Measurements from ENCODE around the gene VPS11. TPM values are rescaled to one million over a fixed set of nuclear protein-coding genes. Genes with fewer than 3 reads are reported as not detected.

Gene VPS11
- total RNA-seq, 2 experiments from 2014 or later, result 76.4 to 84.3 TPM

GRCh38 chr11:119108146-119108856, 40.7 kb downstream of the VPS11 start:
- Histone ChIP-seq H3K4me3 (ENCODE audit: low read length) (peak overlapping the region; percentile 92), H3K27me3 (ENCODE audit: control insufficient read depth in 1 of 2, insufficient read depth in 2 of 2, low read length in 2 of 2) (no peaks in the 10 kb centered on the region), H3K27ac (ENCODE audit: low read depth in 1 of 2, low read length in 2 of 2) (peak overlapping the region; percentile 43 to 72), H3K9me3 (ENCODE audit: control insufficient read depth in 1 of 2, insufficient read depth in 1 of 2, low read length in 2 of 2) (no peaks in the 10 kb centered on the region), H3K36me3 (ENCODE audit: insufficient read depth, low read length) (peaks cover 34% of the 10 kb centered on the region), H3K4me1 (ENCODE audit: insufficient read depth, low read length) (peaks cover 39% of the 10 kb centered on the region)
- H3K9me3 Mint-ChIP-seq, result no peaks in the 10 kb centered on the region
- H3K27ac Mint-ChIP-seq, result peak overlapping the region; percentile 82
- intact Hi-C loops (cut with DNase I, micrococcal nuclease), result loop anchor here (2.0 to 10.0 kb wide), 3 partner anchors 14 to 534 kb away; partner anchors contain the start of gene ARCN1 (in 1 of the 2)
- ChIA-PET POLR2A (interaction anchor here (1.0 to 3.7 kb wide), 9 partner anchors 7 to 169 kb away, joined by 3 to 38 read pairs (median 19); partner anchors contain the start of genes HINFP, RPS25, TRAPPC4 and VPS11), CTCF (interaction anchor here (0.6 to 1.0 kb wide), 2 partner anchors 75 to 230 kb away, joined by 3 read pairs; no protein-coding TSS in a partner anchor)
- peak; percentile 51 for ATAC-seq (ENCODE audit: poor library complexity)
- peaks cover 45% of the 10 kb centered on the region for H3K36me3 Mint-ChIP-seq (ENCODE audit: low read depth)
- DNase-seq, result peak in 8 of 14 experiments; percentile 16 to 64 (median 44)
- no peaks in the 10 kb centered on the region for H3K27me3 Mint-ChIP-seq
- H3K4me1 Mint-ChIP-seq (ENCODE audit: low read depth), result peaks cover 50% of the 10 kb centered on the region
- no peak for TF ChIP-seq CTCF (IDR thresholded peaks at IDR 0.05)
- H3K4me3 Mint-ChIP-seq, result peak overlapping the region; percentile 81

DNA sequence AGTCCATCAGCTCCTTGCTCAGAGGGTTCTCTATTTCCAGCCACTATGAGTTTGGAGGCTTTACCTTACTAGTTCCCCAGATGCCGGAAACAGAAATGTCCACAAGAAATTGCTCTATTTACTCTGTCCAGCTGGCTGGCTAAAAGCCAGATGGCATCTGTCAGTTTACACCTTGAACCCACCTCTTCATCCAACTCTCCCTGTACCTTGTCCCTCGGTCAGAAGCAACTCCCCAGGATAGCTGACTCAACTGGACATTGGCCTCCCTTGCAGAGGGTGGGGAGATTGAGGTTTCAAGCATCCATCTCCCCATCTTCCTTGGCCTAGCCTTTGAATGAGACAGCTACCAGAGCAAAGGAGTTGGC, 41.2 kb downstream of the VPS11 start:
- intact Hi-C loops (cut with DNase I, micrococcal nuclease), result loop anchor here (2.0 to 10.0 kb wide), 3 partner anchors 14 to 534 kb away; partner anchors contain the start of gene ARCN1 (in 1 of the 2)
- H3K9me3 Mint-ChIP-seq, result no peaks in the 10 kb centered on the region
- peaks cover 47% of the 10 kb centered on the region for H3K4me1 Mint-ChIP-seq (ENCODE audit: low read depth)

GRCh38 chr11:119109843-119110242, 42.2 kb downstream of the VPS11 start:
- peaks cover 41% of the 10 kb centered on the region for H3K4me1 Mint-ChIP-seq (ENCODE audit: low read depth)
- Histone ChIP-seq H3K4me3 (ENCODE audit: low read length) (no peak overlapping the region), H3K27ac (ENCODE audit: low read depth in 1 of 2, low read length in 2 of 2) (peak overlapping the region in 1 of 2 donors; percentile 34), H3K36me3 (ENCODE audit: insufficient read depth, low read length) (peaks cover 45% of the 10 kb centered on the region), H3K27me3 (ENCODE audit: control insufficient read depth in 1 of 2, insufficient read depth in 2 of 2, low read length in 2 of 2) (no peaks in the 10 kb centered on the region), H3K9me3 (ENCODE audit: control insufficient read depth in 1 of 2, insufficient read depth in 1 of 2, low read length in 2 of 2) (no peaks in the 10 kb centered on the region), H3K4me1 (ENCODE audit: insufficient read depth, low read length) (peaks cover 53% of the 10 kb centered on the region)
- intact Hi-C loops (cut with DNase I, micrococcal nuclease), result loop anchor here (2.0 to 10.0 kb wide), 3 partner anchors 13 to 535 kb away; partner anchors contain the start of gene ARCN1 (in 1 of the 2)
- ATAC-seq (ENCODE audit: poor library complexity), result no peak
- no peaks in the 10 kb centered on the region for H3K27me3 Mint-ChIP-seq
- H3K4me3 Mint-ChIP-seq, result peak overlapping the region; percentile 81
- peak overlapping the region; percentile 82 for H3K27ac Mint-ChIP-seq
- no peak for DNase-seq
- TF ChIP-seq CTCF (IDR thresholded peaks at IDR 0.05), result no peak
- CTCF ChIA-PET, result no interaction called here
- peaks cover 56% of the 10 kb centered on the region for H3K36me3 Mint-ChIP-seq (ENCODE audit: low read depth)
- POLR2A ChIA-PET, result interaction anchor here (1.2 to 3.7 kb wide), 6 partner anchors 9 to 91 kb away, joined by 3 to 33 read pairs (median 10); partner anchors contain the start of genes HINFP, HMBS, RPS25 and TRAPPC4
- no peaks in the 10 kb centered on the region for H3K9me3 Mint-ChIP-seq

More for the DNA sequence above, 41.2 kb downstream of the VPS11 start:
- peak overlapping the region; percentile 82 for H3K27ac Mint-ChIP-seq
- peaks cover 43% of the 10 kb centered on the region for H3K4me1 ChIP-seq (ENCODE audit: insufficient read depth, low read length)
- no peak for TF ChIP-seq CTCF (IDR thresholded peaks at IDR 0.05)
- H3K27me3 Mint-ChIP-seq, result no peaks in the 10 kb centered on the region
- H3K27ac ChIP-seq (ENCODE audit: low read depth in 1 of 2, low read length in 2 of 2), result peak overlapping the region; percentile 55 to 72
- ChIA-PET CTCF (interaction anchor here (0.6 kb wide), 1 partner anchor 76 kb away, joined by 3 read pairs; no protein-coding TSS in a partner anchor), POLR2A (interaction anchor here (1.0 to 3.7 kb wide), 8 partner anchors 10 to 168 kb away, joined by 3 to 33 read pairs (median 6); partner anchors contain the start of genes HINFP, HMBS, RPS25 and TRAPPC4)
- peaks cover 39% of the 10 kb centered on the region for H3K36me3 ChIP-seq (ENCODE audit: insufficient read depth, low read length)
- H3K4me3 Mint-ChIP-seq, result peak overlapping the region; percentile 81
- peaks cover 50% of the 10 kb centered on the region for H3K36me3 Mint-ChIP-seq (ENCODE audit: low read depth)
- DNase-seq (no peak), ATAC-seq (ENCODE audit: poor library complexity) (no peak)
- no peaks in the 10 kb centered on the region for H3K27me3 ChIP-seq (ENCODE audit: control insufficient read depth in 1 of 2, insufficient read depth in 2 of 2, low read length in 2 of 2)
- no peaks in the 10 kb centered on the region for H3K9me3 ChIP-seq (ENCODE audit: control insufficient read depth in 1 of 2, insufficient read depth in 1 of 2, low read length in 2 of 2)
- peak overlapping the region; percentile 92 for H3K4me3 ChIP-seq (ENCODE audit: low read length)

Measured in CD4-positive, alpha-beta T cell (primary cell).